ENCODE measurements around the gene SLC39A9.

DNA sequence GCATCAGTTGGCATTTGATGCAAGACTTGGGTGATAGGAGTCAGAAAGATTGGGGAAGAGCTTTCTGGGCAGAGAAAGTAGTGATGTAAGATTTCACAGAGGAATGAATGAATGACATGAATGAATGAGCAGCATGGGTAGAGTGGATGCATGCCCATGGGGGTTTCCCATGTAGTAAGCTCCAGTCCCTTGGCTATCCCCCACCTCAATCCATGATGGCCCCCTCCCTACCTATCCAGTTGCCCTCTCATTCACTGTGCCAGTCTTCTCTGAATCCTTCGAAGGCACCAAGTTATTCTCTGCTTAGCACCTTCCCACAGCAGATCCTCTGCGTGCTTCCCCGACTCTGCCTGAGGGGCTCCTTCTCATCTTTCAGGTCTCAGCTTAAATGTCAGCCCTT lies 32.4 kb upstream of the SLC39A9 start:
- TF ChIP-seq, protein P1, sequence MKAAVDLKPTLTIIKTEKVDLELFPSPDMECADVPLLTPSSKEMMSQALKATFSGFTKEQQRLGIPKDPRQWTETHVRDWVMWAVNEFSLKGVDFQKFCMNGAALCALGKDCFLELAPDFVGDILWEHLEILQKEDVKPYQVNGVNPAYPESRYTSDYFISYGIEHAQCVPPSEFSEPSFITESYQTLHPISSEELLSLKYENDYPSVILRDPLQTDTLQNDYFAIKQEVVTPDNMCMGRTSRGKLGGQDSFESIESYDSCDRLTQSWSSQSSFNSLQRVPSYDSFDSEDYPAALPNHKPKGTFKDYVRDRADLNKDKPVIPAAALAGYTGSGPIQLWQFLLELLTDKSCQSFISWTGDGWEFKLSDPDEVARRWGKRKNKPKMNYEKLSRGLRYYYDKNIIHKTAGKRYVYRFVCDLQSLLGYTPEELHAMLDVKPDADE (IDR thresholded peaks at IDR 0.05): no peak
- TF ChIP-seq, protein P2, sequence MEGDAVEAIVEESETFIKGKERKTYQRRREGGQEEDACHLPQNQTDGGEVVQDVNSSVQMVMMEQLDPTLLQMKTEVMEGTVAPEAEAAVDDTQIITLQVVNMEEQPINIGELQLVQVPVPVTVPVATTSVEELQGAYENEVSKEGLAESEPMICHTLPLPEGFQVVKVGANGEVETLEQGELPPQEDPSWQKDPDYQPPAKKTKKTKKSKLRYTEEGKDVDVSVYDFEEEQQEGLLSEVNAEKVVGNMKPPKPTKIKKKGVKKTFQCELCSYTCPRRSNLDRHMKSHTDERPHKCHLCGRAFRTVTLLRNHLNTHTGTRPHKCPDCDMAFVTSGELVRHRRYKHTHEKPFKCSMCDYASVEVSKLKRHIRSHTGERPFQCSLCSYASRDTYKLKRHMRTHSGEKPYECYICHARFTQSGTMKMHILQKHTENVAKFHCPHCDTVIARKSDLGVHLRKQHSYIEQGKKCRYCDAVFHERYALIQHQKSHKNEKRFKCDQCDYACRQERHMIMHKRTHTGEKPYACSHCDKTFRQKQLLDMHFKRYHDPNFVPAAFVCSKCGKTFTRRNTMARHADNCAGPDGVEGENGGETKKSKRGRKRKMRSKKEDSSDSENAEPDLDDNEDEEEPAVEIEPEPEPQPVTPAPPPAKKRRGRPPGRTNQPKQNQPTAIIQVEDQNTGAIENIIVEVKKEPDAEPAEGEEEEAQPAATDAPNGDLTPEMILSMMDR (conservative IDR thresholded peaks at IDR 0.05; ENCODE audit: low read depth in 2 of 2): no peak
- TF ChIP-seq CREB1 (CRISPR knock-in tag; IDR thresholded peaks at IDR 0.05; ENCODE audit: low read depth) (no peak), POLR2AphosphoS5 (IDR thresholded peaks at IDR 0.05; ENCODE audit: low read depth) (no peak), EZH2 (IDR thresholded peaks at IDR 0.05; ENCODE audit: low read depth, unreplicated experiment) (no peak), JUNB (IDR thresholded peaks at IDR 0.05; ENCODE audit: unreplicated experiment) (no peak), EZH2phosphoT487 (IDR thresholded peaks at IDR 0.05; ENCODE audit: unreplicated experiment) (no peak), STAT1 (IDR thresholded peaks at IDR 0.05; ENCODE audit: unreplicated experiment) (no peak)
- TF ChIP-seq, protein P3, sequence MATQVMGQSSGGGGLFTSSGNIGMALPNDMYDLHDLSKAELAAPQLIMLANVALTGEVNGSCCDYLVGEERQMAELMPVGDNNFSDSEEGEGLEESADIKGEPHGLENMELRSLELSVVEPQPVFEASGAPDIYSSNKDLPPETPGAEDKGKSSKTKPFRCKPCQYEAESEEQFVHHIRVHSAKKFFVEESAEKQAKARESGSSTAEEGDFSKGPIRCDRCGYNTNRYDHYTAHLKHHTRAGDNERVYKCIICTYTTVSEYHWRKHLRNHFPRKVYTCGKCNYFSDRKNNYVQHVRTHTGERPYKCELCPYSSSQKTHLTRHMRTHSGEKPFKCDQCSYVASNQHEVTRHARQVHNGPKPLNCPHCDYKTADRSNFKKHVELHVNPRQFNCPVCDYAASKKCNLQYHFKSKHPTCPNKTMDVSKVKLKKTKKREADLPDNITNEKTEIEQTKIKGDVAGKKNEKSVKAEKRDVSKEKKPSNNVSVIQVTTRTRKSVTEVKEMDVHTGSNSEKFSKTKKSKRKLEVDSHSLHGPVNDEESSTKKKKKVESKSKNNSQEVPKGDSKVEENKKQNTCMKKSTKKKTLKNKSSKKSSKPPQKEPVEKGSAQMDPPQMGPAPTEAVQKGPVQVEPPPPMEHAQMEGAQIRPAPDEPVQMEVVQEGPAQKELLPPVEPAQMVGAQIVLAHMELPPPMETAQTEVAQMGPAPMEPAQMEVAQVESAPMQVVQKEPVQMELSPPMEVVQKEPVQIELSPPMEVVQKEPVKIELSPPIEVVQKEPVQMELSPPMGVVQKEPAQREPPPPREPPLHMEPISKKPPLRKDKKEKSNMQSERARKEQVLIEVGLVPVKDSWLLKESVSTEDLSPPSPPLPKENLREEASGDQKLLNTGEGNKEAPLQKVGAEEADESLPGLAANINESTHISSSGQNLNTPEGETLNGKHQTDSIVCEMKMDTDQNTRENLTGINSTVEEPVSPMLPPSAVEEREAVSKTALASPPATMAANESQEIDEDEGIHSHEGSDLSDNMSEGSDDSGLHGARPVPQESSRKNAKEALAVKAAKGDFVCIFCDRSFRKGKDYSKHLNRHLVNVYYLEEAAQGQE (IDR thresholded peaks at IDR 0.05; ENCODE audit: unreplicated experiment): no peak

Measured in GM23338 (cell line).